NCI-H748 (cell line): ENCODE measurements around the gene AKAP13.
"Not testable (repeated sequence)": the region's sequence is repeated elsewhere in the genome, so short reads cannot be mapped to it uniquely, and the experiment has no call there.

Source experiments
- DNase-seq: peaks from one replicate; lab custom pipeline; 2025; ENCODE audit not compliant: unreplicated experiment; lab: John Stamatoyannopoulos, UW

The AKAP13 gene

GRCh38 chr15:85649372-85649771, 269.0 kb downstream of the AKAP13 start:
- no peak for DNase-seq

- DNase-seq, result no peak
Measured at GRCh38 chr15:85651548-85651947, 271.1 kb downstream of the AKAP13 start.

- no peak for DNase-seq
Measured at GRCh38 chr15:85652457-85652856, 272.1 kb downstream of the AKAP13 start.

DNA sequence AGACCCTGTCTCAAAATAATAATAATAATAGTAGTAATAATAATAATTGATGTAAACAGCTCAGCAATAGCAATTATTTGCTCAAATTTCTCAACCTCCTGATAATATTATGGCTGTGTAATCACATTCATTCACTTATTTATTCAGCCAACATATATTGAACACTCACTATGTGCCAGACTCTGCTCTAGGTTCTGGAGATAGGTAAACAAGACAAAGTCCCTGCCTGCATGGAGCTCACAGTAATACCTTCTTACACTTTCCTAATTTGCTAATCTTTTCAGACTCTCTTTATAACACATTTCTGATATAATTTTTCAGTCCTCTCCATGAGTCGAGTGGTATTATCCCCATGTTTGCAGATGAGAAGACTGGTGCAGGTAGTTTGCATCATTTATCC, 276.7 kb downstream of the AKAP13 start:
- no peak for DNase-seq

DNA sequence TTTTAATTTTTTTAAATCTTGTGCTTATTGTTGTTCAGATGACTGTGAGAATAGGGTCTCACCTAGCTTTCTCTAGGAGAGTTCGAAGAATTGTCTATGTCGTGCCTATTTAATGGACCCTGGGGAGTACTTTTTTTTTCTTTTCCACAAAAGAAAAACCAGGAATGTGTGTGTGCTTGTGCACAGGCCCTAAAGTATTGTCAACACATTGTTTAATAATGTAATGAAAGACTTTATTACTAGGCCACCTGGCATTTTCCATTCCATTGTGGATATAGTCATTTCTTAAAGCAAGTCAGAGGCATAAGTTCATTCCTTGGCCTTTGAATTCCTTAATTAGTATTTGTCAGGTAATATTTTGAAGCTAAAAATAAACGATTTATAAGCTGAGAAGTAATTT, 278.4 kb downstream of the AKAP13 start:
- no peak for DNase-seq

DNA sequence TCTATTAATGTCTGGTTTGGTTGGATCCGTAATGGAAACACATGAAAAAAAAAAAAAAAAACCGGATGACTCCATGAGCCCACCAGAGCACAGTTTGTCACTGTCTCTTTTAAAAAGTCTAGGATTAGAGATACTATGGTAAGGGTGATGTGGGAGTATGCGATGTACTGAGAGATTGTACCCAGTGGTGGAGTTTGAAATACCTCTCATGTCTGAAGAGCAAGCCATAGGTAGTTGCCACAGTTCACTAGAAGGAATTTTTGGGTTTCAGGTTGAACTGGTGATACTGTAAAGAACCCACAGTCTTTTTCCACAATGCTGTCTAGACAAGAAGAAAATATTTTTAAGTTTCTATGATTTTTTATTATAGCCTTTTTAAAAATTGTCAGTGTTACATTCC, 281.5 kb downstream of the AKAP13 start:
- no peak for DNase-seq

DNA sequence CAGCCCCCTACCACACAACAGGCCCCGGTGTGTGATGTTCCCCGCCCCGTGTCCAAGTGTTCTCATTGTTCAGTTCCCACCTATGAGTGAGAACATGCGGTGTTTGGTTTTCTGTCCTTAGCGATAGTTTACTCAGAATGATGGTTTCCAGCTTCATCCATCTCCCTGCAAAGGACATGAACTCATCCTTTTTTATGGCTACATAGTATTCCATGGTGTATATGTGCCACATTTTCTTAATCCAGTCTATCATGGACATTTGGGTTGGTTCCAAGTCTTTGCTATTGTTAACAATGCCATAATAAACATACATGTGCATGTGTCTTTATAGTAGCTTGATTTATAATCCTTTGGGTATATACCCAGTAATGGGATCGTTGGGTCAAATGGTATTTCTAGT, 285.3 kb downstream of the AKAP13 start:
- not testable (repeated sequence) for DNase-seq

DNA sequence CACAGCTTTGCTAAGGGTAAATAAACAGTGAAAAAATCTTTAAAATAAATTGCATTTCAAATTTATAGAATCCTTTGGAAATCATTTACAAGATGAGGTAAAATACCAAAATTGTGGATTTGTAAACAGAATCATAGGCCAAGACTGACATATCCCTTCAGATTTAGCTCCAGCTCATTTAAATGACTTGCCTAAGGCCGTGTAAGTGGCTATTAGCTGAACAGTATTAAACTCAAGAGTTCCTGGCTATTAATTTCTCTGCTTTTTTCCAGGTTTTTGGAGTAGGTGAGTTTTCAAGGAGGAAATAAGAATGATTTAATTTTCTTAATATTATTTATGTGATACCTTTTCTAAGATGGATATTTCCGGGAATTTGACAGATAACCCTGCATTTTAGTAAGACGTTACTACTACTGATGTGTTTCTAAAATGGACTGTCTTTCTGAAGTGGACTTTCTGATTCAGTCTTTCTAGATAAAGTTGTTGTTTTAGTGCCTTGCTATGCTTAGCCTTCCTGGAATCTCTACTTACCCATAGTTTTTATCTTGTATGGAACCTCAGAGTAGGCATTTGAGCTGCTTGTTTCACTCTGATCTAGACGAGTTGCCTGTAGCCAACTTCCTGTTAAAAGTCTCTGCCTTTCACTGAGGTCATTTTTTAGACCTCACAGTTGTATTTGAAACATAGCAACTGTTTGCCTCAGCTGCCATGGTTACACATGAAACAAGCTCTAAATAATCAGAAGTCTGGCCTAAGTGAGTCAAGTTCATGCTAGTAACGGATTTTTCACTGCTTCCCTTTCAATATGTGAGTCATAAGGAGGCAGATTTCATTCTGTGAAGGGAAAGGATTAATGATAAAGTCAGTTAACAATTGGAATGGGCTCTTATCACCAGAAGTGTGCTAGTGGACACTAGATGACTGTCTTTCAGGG, 287.4 kb downstream of the AKAP13 start:
- DNase-seq, result peak; percentile 1

GRCh38 chr15:85671156-85671555, 290.8 kb downstream of the AKAP13 start:
- no peak for DNase-seq

DNA sequence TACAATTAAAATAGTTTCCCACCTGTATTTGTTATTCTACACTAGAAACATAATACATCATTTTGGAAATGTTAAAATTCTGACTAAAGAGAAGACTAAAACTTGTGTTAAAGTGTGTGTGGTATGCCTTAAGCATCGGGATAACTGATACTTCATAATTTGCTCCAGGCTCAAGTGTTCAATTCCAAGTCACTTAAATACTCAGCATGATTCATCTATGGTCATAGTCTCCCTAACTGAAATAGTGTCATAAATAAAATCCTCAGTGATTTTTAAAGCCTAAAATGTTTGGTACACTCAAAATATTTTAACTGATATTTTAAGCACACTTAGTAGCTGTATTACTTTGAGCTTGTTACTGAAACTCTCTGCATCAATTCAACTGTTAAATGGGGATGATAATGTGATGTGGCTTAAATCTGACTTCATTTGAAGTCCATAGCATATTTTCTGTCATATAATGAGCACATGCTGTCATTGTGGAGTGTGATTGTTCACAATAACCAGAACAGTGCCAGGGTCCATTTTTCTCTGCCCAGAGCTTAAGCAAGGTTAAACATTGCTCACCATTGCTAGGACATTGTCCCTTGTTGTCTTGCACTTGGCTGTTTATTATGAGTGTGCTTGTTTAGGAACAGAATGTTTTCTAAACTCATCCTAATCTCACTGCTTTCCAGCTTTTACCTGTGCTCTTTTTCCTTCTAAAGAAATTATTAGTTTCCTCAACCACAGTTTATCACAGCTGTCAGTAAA, 292.1 kb downstream of the AKAP13 start:
- no peak for DNase-seq

GRCh38 chr15:85673326-85673725, 292.9 kb downstream of the AKAP13 start:
- no peak for DNase-seq

DNA sequence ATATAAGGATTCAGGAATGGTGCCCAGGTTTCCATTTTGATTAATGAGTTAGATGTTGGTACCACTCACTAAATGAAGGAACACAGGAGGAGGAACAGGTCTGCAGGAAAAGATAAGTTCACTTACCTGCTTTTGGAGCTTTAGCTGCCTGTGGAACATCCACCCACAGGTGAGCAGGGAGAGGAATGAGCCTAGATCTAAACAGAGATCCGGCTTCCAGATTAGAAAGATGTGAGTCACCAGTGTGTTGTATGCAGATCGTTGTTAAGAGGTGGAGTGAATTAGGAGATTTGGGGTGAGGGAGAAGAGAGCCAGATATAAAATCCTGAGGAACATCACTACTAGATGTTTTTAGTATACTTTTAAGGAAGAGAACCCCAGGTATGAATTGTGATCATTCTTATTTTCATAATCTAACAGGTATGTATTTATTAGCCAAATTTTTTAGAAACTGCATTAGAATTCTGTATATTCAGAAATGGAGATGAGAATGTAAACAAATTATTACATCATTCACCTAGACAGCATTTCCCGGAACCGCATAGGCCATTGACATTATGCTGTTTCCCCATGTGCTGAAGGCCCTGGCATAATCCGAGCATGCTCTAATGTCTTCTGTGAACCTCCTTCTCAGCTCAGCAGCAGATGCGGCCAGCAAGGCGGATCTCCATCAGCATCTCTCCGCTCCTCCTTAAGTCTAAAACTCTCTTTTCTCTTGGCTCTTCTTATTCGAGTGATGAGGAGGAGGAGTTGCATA, 296.1 kb downstream of the AKAP13 start:
- DNase-seq, result no peak

- DNase-seq, result no peak
Measured at GRCh38 chr15:85679231-85679630, 298.8 kb downstream of the AKAP13 start.

- DNase-seq, result no peak
Measured at GRCh38 chr15:85681386-85681785, 301.0 kb downstream of the AKAP13 start.

GRCh38 chr15:85684174-85684710, 303.8 kb downstream of the AKAP13 start:
- DNase-seq, result no peak

- DNase-seq, result no peak
Measured at GRCh38 chr15:85685356-85685755, 305.0 kb downstream of the AKAP13 start.

GRCh38 chr15:85687329-85687728, 306.9 kb downstream of the AKAP13 start:
- DNase-seq, result no peak

DNA sequence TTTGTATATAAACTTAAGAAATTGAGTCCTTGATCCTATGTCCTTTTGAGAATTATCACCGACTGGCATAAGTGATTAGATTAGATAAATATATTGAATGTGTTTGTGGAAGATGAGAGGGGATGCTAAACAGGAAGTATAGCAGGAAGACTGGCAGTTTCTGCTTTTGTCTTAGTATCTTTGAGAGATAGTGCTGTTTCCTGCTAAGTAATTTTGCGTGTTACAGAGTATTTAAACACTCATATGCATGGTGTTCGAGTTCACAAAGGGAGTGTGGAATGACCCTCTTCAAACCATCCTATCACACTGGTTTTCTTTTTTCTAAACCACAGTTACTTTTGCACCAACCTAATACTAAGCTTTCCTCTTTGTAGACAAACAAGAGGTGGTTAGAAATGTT, 308.3 kb downstream of the AKAP13 start:
- DNase-seq, result no peak

- DNase-seq, result no peak
Measured at GRCh38 chr15:85689729-85690128, 309.3 kb downstream of the AKAP13 start.

- DNase-seq, result no peak
Measured at GRCh38 chr15:85690561-85691231, 310.3 kb downstream of the AKAP13 start.
